DND-41 (cell line): Measurements from ENCODE around the gene SSBP1.

Experiments used
- ATAC-seq: fragments of 200-7000 bp; cut with Tn5 transposase; 3 replicates; pipeline ENCODE4 v1.9.1; 2021; ENCODE audit warnings: low read depth; ENCODE audit not compliant: insufficient read depth
- DNase-seq: peaks from one replicate; pipeline ENCODE4 v3.0.0-alpha.2; 2020
- H2AFZ ChIP-seq: 2 replicates; pipeline ENCODE4 v1.6.0; 2012; ENCODE audit warnings: low read depth, low read length
- H3K27ac ChIP-seq: 2 replicates; pipeline ENCODE4 v1.5.1; 2012; ENCODE audit warnings: low read length, inconsistent platforms
- H3K27me3 ChIP-seq: fragments of 200-600 bp; sonication (generic); 2 replicates; pipeline ENCODE4 v1.6.0; 2012; ENCODE audit warnings: low read length, mild to moderate bottlenecking, inconsistent platforms; ENCODE audit not compliant: insufficient read depth, poor library complexity
- H3K36me3 ChIP-seq: 2 replicates; pipeline ENCODE4 v1.5.1; 2012; ENCODE audit warnings: low read length, inconsistent platforms; ENCODE audit not compliant: insufficient read depth
- H3K4me1 ChIP-seq: 2 replicates; pipeline ENCODE4 v1.5.1; 2012; ENCODE audit warnings: mild to moderate bottlenecking, low read length; ENCODE audit not compliant: insufficient read depth
- H3K4me2 ChIP-seq: 2 replicates; pipeline ENCODE4 v1.6.0; 2012; ENCODE audit warnings: mild to moderate bottlenecking, moderate library complexity, low read length, inconsistent platforms; ENCODE audit not compliant: insufficient read depth
- H3K4me3 ChIP-seq, 2 experiments: fragments of 200-600 bp in 1 of 2; shearing (Covaris generic) in 1 of 2; 2 replicates each; pipeline ENCODE4 v1.5.1; 2012 to 2016; ENCODE audit warnings: inconsistent platforms in 2 of 2, low read length in 2 of 2, mild to moderate bottlenecking in 2 of 2, low read depth in 1 of 2, moderate library complexity in 1 of 2
- H3K79me2 ChIP-seq: 2 replicates; pipeline ENCODE4 v1.6.0; 2012; ENCODE audit warnings: low read length, inconsistent platforms; ENCODE audit not compliant: insufficient read depth
- H3K9ac ChIP-seq: 2 replicates; pipeline ENCODE4 v1.6.0; 2012; ENCODE audit warnings: low read depth, mild to moderate bottlenecking, inconsistent platforms, low read length, moderate library complexity
- H3K9me3 ChIP-seq: 2 replicates; pipeline ENCODE4 v1.5.1; 2012; ENCODE audit warnings: low read length, moderate library complexity, mild to moderate bottlenecking, inconsistent platforms; ENCODE audit not compliant: insufficient read depth, severe bottlenecking
- H4K20me1 ChIP-seq: 2 replicates; pipeline ENCODE4 v1.6.0; 2012; ENCODE audit warnings: low read length; ENCODE audit not compliant: insufficient read depth
- CTCF ChIP-seq: IDR thresholded peaks from 2 replicates; pipeline ENCODE4 v1.5.1; 2012; ENCODE audit warnings: borderline replicate concordance, low read length, moderate library complexity, mild to moderate bottlenecking; ENCODE audit not compliant: poor library complexity, severe bottlenecking; ENCODE audit errors: extremely low read depth
- EZH2 ChIP-seq: IDR thresholded peaks from 3 replicates; pipeline ENCODE4 v1.6.1; 2012; ENCODE audit warnings: borderline replicate concordance, low read depth, mild to moderate bottlenecking, moderate library complexity, low read length, inconsistent platforms; ENCODE audit not compliant: severe bottlenecking

SSBP1 gene

GRCh38 chr7:141789917-141790316, 51.8 kb downstream of the SSBP1 start, which contains the start of gene TAS2R5:
TAS2R5 (plus strand) TSS chr7:141790217; CDS start chr7:141790362, 145 bp downstream.
- H2AFZ ChIP-seq = no peak within 1 kb of the TSS
- H3K27me3 ChIP-seq = no peaks in the 10 kb centered on the region
- DNase-seq = no peak
- H3K27ac ChIP-seq = no peak within 1 kb of the TSS
- 0 out of 2 replicates have a peak, but pooled peaks cover 2% of the 10 kb centered on the region for H4K20me1 ChIP-seq
- no peaks in the 10 kb centered on the region for H3K9me3 ChIP-seq
- TF ChIP-seq EZH2 (no peak), CTCF (no peak)
- no peak within 1 kb of the TSS for H3K9ac ChIP-seq
- ATAC-seq = no peak
- no peaks in the 10 kb centered on the region for H3K4me1 ChIP-seq
- 0 out of 2 replicates have a peak, but pooled peaks cover 7% of the 10 kb centered on the region for H3K36me3 ChIP-seq
- H3K4me3 ChIP-seq = no peak within 1 kb of the TSS
- H3K79me2 ChIP-seq = no peaks in the 10 kb centered on the region
- H3K4me2 ChIP-seq = no peak within 1 kb of the TSS

DNA sequence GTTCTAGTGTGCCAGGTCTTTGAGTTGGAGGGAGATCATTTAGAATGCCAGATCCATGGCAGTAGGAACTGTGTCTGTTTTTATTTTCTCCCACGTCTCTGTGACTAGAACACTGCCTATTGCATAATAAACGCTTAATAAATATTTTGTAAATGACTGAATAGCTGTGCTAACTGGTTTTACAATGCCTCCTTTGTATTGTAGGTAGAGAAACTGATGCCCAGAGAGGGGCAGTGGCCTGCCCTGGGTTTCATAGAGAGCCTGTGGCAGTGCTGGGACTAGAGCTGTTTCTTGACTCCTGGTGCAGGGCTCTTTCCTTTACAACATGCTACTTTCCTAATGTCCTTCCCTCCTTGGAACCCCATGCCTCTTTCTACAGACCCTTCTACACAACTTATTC, 54.4 kb downstream of the SSBP1 start:
- no peak overlapping the region for H3K9ac ChIP-seq
- no peaks in the 10 kb centered on the region for H3K27me3 ChIP-seq
- H2AFZ ChIP-seq = no peak overlapping the region
- no peak for TF ChIP-seq EZH2
- no peak overlapping the region for H3K27ac ChIP-seq
- no peaks in the 10 kb centered on the region for H3K4me1 ChIP-seq
- no peak overlapping the region for H3K4me2 ChIP-seq
- H3K36me3 ChIP-seq = 0 out of 2 replicates have a peak, but pooled peaks cover 7% of the 10 kb centered on the region
- H3K9me3 ChIP-seq = no peaks in the 10 kb centered on the region
- H4K20me1 ChIP-seq = no peaks in the 10 kb centered on the region
- H3K4me3 ChIP-seq = no peak overlapping the region
- no peaks in the 10 kb centered on the region for H3K79me2 ChIP-seq
- no peak for DNase-seq
- no peak for ATAC-seq
